ENCODE measurements around the gene ULK2. TPM values are rescaled to one million over a fixed set of nuclear protein-coding genes. Genes with fewer than 3 reads are reported as not detected.
"Not testable (repeated sequence)": the region's sequence is repeated elsewhere in the genome, so short reads cannot be mapped to it uniquely, and the experiment has no call there.

The ULK2 gene
- total and polyA plus RNA-seq, 2 donors from 2014 or later: 6.6 to 16.3 TPM

GRCh38 chr17:19867079-19867328 is 732 bp downstream of the ULK2 start:
- H3K9me3 ChIP-seq (ENCODE audit: control insufficient read depth in 2 of 3, insufficient read depth in 1 of 3, low read length in 3 of 3): no peaks in the 10 kb centered on the region
- H3K27me3 ChIP-seq (ENCODE audit: control insufficient read depth, insufficient read depth, low read length): no peaks in the 10 kb centered on the region
- no peak for FAIRE-seq
- H3K9ac ChIP-seq (ENCODE audit: low read length in 3 of 3): peak overlapping the region; percentile 48 to 78 (median 60)
- H3K4me3 ChIP-seq (ENCODE audit: low read length in 3 of 3): peak overlapping the region; percentile 73 to 81 (median 75)
- TF ChIP-seq, protein P1, sequence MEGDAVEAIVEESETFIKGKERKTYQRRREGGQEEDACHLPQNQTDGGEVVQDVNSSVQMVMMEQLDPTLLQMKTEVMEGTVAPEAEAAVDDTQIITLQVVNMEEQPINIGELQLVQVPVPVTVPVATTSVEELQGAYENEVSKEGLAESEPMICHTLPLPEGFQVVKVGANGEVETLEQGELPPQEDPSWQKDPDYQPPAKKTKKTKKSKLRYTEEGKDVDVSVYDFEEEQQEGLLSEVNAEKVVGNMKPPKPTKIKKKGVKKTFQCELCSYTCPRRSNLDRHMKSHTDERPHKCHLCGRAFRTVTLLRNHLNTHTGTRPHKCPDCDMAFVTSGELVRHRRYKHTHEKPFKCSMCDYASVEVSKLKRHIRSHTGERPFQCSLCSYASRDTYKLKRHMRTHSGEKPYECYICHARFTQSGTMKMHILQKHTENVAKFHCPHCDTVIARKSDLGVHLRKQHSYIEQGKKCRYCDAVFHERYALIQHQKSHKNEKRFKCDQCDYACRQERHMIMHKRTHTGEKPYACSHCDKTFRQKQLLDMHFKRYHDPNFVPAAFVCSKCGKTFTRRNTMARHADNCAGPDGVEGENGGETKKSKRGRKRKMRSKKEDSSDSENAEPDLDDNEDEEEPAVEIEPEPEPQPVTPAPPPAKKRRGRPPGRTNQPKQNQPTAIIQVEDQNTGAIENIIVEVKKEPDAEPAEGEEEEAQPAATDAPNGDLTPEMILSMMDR (IDR thresholded peaks at IDR 0.05; ENCODE audit: borderline replicate concordance, extremely low read depth, insufficient read depth): no peak
- H3K4me1 ChIP-seq (ENCODE audit: control insufficient read depth in 2 of 3, insufficient read depth in 2 of 3, low read depth in 1 of 3, low read length in 3 of 3): peaks cover 0 to 5% (median 0%) of the 10 kb centered on the region in 3 donors
- H3K27ac ChIP-seq (ENCODE audit: low read depth in 2 of 2, low read length in 2 of 2): peak overlapping the region; percentile 67 to 69
- H3K36me3 ChIP-seq (ENCODE audit: control insufficient read depth in 2 of 3, insufficient read depth in 3 of 3, low read length in 3 of 3): no peaks in the 10 kb centered on the region
- intact Hi-C loops (cut with DNase I): no loop called here
- DNase-seq: peak; percentile 73 to 88 (median 84)

DNA sequence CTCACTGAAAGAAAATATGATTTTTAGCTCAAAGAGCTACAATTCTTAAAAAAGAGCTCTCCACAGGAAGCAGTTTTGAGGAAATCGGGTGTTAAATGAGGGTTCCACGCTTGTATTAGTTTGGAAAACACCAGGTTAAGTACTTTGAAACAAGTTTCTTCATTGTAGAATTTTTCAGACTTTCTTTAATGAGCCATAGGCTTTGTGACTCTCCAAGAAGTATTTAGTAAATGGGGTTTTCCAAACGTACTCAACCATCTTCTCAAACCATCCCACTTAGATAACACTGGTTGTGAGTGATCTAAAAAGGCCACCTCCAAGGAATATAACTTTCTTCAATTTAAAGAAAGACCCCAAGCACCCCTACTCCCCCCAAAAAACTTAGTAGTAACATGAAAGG is 2.7 kb downstream of the ULK2 start:
- Histone ChIP-seq H3K27ac (ENCODE audit: low read depth in 2 of 2, low read length in 2 of 2) (no peak overlapping the region), H3K9ac (ENCODE audit: low read length in 3 of 3) (no peak overlapping the region), H3K4me1 (ENCODE audit: control insufficient read depth in 2 of 3, insufficient read depth in 2 of 3, low read depth in 1 of 3, low read length in 3 of 3) (peaks cover 0 to 5% (median 0%) of the 10 kb centered on the region in 3 donors), H3K4me3 (ENCODE audit: low read length in 3 of 3) (no peak overlapping the region), H3K27me3 (ENCODE audit: control insufficient read depth, insufficient read depth, low read length) (no peaks in the 10 kb centered on the region), H3K36me3 (ENCODE audit: control insufficient read depth in 2 of 3, insufficient read depth in 3 of 3, low read length in 3 of 3) (no peaks in the 10 kb centered on the region), H3K9me3 (ENCODE audit: control insufficient read depth in 2 of 3, insufficient read depth in 1 of 3, low read length in 3 of 3) (no peaks in the 10 kb centered on the region)
- intact Hi-C loops (cut with DNase I): no loop called here
- DNase-seq (no peak), FAIRE-seq (no peak)
- TF ChIP-seq, protein P1 (IDR thresholded peaks at IDR 0.05; ENCODE audit: borderline replicate concordance, extremely low read depth, insufficient read depth): no peak

- H3K36me3 ChIP-seq (ENCODE audit: control insufficient read depth in 2 of 3, insufficient read depth in 3 of 3, low read length in 3 of 3); H3K27ac ChIP-seq (ENCODE audit: low read depth in 2 of 2, low read length in 2 of 2); H3K9me3 ChIP-seq (ENCODE audit: control insufficient read depth in 2 of 3, insufficient read depth in 1 of 3, low read length in 3 of 3); H3K4me3 ChIP-seq (ENCODE audit: low read length in 3 of 3); intact Hi-C loops (cut with DNase I); H3K27me3 ChIP-seq (ENCODE audit: control insufficient read depth, insufficient read depth, low read length); DNase-seq; H3K4me1 ChIP-seq (ENCODE audit: control insufficient read depth in 2 of 3, insufficient read depth in 2 of 3, low read depth in 1 of 3, low read length in 3 of 3); FAIRE-seq; H3K9ac ChIP-seq (ENCODE audit: low read length in 3 of 3): not testable (repeated sequence)
These were observed 7.0 kb downstream of the ULK2 start for GRCh38 chr17:19860647-19861177.

- intact Hi-C loops (cut with DNase I): no loop called here
- DNase-seq (no peak), FAIRE-seq (no peak)
- TF ChIP-seq, protein P1 (IDR thresholded peaks at IDR 0.05; ENCODE audit: borderline replicate concordance, extremely low read depth, insufficient read depth): no peak
- Histone ChIP-seq H3K9ac (ENCODE audit: low read length in 3 of 3) (no peak overlapping the region), H3K4me3 (ENCODE audit: low read length in 3 of 3) (no peak overlapping the region), H3K27ac (ENCODE audit: low read depth in 2 of 2, low read length in 2 of 2) (no peak overlapping the region), H3K27me3 (ENCODE audit: control insufficient read depth, insufficient read depth, low read length) (no peaks in the 10 kb centered on the region), H3K4me1 (ENCODE audit: control insufficient read depth in 2 of 3, insufficient read depth in 2 of 3, low read depth in 1 of 3, low read length in 3 of 3) (no peaks in the 10 kb centered on the region), H3K9me3 (ENCODE audit: control insufficient read depth in 2 of 3, insufficient read depth in 1 of 3, low read length in 3 of 3) (no peaks in the 10 kb centered on the region), H3K36me3 (ENCODE audit: control insufficient read depth in 2 of 3, insufficient read depth in 3 of 3, low read length in 3 of 3) (peaks cover 0 to 4% (median 0%) of the 10 kb centered on the region in 3 donors)
These were observed 10.1 kb downstream of the ULK2 start for GRCh38 chr17:19857640-19858039.
